RWPE1 (cell line): Measurements from ENCODE around the gene IFT25.
A peak's percentile ranks its signal among the peaks of the same experiment; 100 is the strongest.

Experiments
- CTCF ChIA-PET: fragments of 350-600 bp; sonication (Branson Sonifier 250); formaldehyde crosslinking; extraction: SDS; loops from one replicate; lab custom pipeline; 2021; lab: Yijun Ruan, JAX
- POLR2A ChIA-PET: fragments of 400-600 bp; formaldehyde crosslinking; extraction: SDS; loops from one replicate; lab custom pipeline; 2020; ENCODE audit warnings: antibody characterized with exemption; ENCODE audit not compliant: low non-redundant PET; lab: Yijun Ruan, JAX
- DNase-seq: peaks from one replicate; pipeline ENCODE4 v3.0.0; 2012; ENCODE audit warnings: low spot score
- H3K27ac ChIP-seq: fragments of 450-650 bp; 2 replicates; pipeline ENCODE4 v1.5.1; 2017
- CTCF ChIP-seq: fragments of 450-650 bp; conservative IDR thresholded peaks from 2 replicates; pipeline ENCODE4 v1.5.1; 2017; ENCODE audit warnings: low read depth, mild to moderate bottlenecking

IFT25 gene

DNA sequence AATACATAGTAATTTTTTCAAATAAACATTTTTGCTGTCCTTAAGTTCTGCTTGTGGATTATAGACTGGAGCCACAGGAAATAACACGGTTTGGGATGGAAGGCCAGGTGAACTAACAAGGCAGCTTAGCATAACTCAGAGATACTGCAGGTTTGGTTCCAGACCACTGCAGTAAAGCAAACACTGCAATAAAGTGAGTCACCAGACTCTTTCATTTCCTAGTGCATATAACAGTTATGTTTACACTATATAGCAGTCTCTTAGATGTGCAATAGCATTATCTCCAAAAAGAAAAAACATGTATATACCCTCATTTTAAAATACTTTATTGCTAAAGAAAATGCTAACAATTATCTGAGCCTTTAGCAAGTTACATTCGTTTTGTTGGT is 22.6 kb upstream of the IFT25 start:
- POLR2A ChIA-PET = no interaction called here
- CTCF ChIA-PET = interaction anchor here (0.8 kb wide), 1 partner anchor 112 kb away, joined by 3 read pairs; no protein-coding TSS in a partner anchor
- no peak for TF ChIP-seq CTCF
- no peak for DNase-seq
- H3K27ac ChIP-seq = no peak overlapping the region

DNA sequence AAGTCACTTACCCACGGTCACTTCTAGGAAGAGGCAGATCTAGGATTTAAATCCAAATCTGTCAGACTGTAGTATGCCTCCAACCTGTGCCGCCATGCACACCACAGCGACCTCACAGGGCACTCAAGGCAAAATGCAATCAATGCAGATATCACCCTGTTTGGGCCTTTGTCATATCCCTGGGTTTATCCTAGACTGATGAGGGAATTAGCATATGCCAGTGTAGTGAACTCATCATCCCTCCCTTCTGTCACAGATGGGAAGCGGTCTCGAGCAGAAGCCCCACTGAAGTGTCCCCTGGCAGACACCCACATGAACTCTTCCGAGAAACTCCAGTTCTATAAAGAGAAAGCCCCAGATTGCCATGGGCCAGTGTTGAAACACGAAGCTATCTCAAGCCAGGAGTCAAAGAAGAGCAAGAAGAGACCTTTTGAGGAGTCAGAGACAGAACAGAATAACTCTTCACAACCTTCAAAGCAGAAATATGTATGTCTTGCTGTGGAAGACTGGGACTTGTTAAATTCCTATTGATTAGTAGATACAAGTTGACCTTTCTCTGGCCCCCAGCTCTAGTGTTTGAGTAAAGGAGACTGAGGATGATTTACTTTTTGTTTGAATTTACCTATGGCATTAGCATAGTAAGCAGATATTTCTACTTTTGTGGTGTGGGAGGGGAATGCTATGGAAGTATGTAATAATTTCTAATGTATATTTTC is 22.1 kb upstream of the IFT25 start:
- CTCF ChIA-PET = no interaction called here
- POLR2A ChIA-PET = no interaction called here
- no peak overlapping the region for H3K27ac ChIP-seq
- no peak for TF ChIP-seq CTCF
- no peak for DNase-seq

DNA sequence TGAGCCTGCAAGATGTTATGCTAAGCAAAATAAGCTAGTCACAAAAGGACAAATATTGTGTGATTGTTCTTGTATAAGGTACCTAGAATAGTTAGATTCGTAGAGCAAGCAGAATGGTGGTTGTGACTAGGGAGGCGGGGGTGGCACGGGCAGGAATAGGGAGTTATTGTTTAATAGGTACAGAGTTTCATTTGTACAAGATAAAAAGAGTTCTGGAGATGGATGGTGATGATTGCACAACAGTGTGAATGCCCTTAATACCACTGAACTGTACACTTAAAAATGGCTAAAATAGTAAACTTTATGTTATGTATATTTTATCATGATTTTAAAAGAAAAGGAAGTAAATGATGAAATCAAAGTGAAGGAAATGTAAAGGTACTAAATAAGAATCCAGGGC is 21.3 kb upstream of the IFT25 start:
- no peak for TF ChIP-seq CTCF
- H3K27ac ChIP-seq = no peak overlapping the region
- DNase-seq = no peak
- POLR2A ChIA-PET = no interaction called here
- CTCF ChIA-PET = no interaction called here

GRCh38 chr1:53964109-53964508 is 18.6 kb upstream of the IFT25 start:
- no peak for TF ChIP-seq CTCF
- H3K27ac ChIP-seq = no peak overlapping the region
- no peak for DNase-seq
- CTCF ChIA-PET = interaction anchor here (1.1 kb wide), 1 partner anchor 86 kb away, joined by 4 read pairs; no protein-coding TSS in a partner anchor
- POLR2A ChIA-PET = no interaction called here

DNA sequence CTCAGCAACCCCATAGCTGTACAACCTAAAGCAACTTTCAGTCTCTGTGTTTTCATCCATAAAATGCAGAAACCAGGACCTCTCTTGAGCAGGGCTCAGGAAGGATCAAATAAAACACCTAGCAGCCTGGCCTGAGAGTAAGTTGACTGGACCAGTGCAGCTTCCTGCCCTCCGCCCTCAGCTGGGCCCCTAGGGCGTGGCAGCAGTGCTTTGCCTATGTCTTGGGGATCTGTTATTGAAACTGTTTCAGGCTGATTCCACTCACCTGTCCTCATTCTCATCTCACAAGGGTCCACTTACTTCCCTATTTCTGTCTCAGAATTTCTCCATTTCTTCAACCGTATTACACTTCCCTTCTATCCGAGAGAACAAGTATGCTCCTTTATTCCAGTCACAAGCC is 18.0 kb upstream of the IFT25 start:
- TF ChIP-seq CTCF = no peak
- POLR2A ChIA-PET = no interaction called here

GRCh38 chr1:53962395-53962794 is 16.9 kb upstream of the IFT25 start:
- no peak for DNase-seq
- H3K27ac ChIP-seq = no peak overlapping the region
- CTCF ChIA-PET = interaction anchor here (0.8 to 0.9 kb wide), 2 partner anchors 86 to 101 kb away, joined by 3 read pairs; no protein-coding TSS in a partner anchor
- POLR2A ChIA-PET = no interaction called here
- TF ChIP-seq CTCF = no peak

More for the DNA sequence above, 18.0 kb upstream of the IFT25 start:
- no peak for DNase-seq
- 0 out of 2 replicates have a peak overlapping the region, but pooled peaks have one; percentile 15 for H3K27ac ChIP-seq
- CTCF ChIA-PET = no interaction called here
